Lung (tissue), 12 donors: ENCODE measurements around the gene GET3. TPM values are rescaled to one million over a fixed set of nuclear protein-coding genes. Genes with fewer than 3 reads are reported as not detected.

Experiments used
- ATAC-seq: fragments of 200-7000 bp; cut with Tn5 transposase; one replicate; pipeline ENCODE4 v1.9.1; 2020; ENCODE audit warnings: moderate number of reproducible peaks; ENCODE audit not compliant: insufficient read depth, low FRiP score
- DNase-seq, 3 donors: peaks; one replicate each; pipeline ENCODE4 v3.0.0-alpha.2; 2013 to 2017
- H3K27ac ChIP-seq, 2 donors: one replicate each; pipeline ENCODE4 v1.5.1; 2013; ENCODE audit warnings: mild to moderate bottlenecking in 2 of 2, moderate library complexity in 2 of 2, control low read depth in 1 of 2, inconsistent platforms in 1 of 2, low read depth in 1 of 2, low read length in 1 of 2
- H3K27me3 ChIP-seq, 3 donors: one replicate each; pipeline ENCODE4 v1.5.1; 2013; ENCODE audit warnings: low read length in 2 of 3; ENCODE audit not compliant: control insufficient read depth in 3 of 3, insufficient read depth in 3 of 3
- H3K36me3 ChIP-seq, 4 donors: one replicate each; pipeline ENCODE4 v1.5.1; 2013; ENCODE audit warnings: low read length in 4 of 4, mild to moderate bottlenecking in 1 of 4, moderate library complexity in 1 of 4; ENCODE audit not compliant: control insufficient read depth in 4 of 4, insufficient read depth in 4 of 4
- H3K4me1 ChIP-seq, 5 donors: one replicate each; pipeline ENCODE4 v1.5.1; 2013; ENCODE audit warnings: low read length in 5 of 5, mild to moderate bottlenecking in 2 of 5, moderate library complexity in 1 of 5; ENCODE audit not compliant: control insufficient read depth in 5 of 5, insufficient read depth in 5 of 5
- H3K4me3 ChIP-seq: one replicate; pipeline ENCODE4 v1.5.1; 2013; ENCODE audit warnings: mild to moderate bottlenecking, control low read depth, moderate library complexity
- H3K9ac ChIP-seq, 2 donors: one replicate each; pipeline ENCODE4 v1.5.1; 2013; ENCODE audit warnings: low read length in 2 of 2, control low read depth in 1 of 2; ENCODE audit not compliant: insufficient read depth in 1 of 2
- H3K9me3 ChIP-seq, 4 donors: one replicate each; pipeline ENCODE4 v1.5.1; 2013; ENCODE audit warnings: low read length in 3 of 4, mild to moderate bottlenecking in 1 of 4, moderate library complexity in 1 of 4; ENCODE audit not compliant: control insufficient read depth in 4 of 4, insufficient read depth in 3 of 4
- WGBS, 2 donors: extraction: QIAGEN DNeasy Blood & Tissue Kit; methylation state at CpG; one replicate each; pipeline ENCODE4 v1.1.7; 2013; 5-methylcytosine and 5-hydroxymethylcytosine counted together
- polyA plus RNA-seq, 2 donors: library from polyadenylated mRNA; stranded (reverse); fragments of 200-250 nt; gene quantifications; one replicate each; pipeline ENCODE4 v1.2.1, GENCODE V29; 2013
- total RNA-seq, 2 donors: library from RNA; depleted of rRNA in 1 of 2; stranded (reverse); fragments of >200 nt in 1 of 2; gene quantifications; one replicate each; pipeline ENCODE4 v1.2.1, GENCODE V29; 2014 to 2021
- TF ChIP-seq, protein P1 (sequence below): IDR thresholded peaks from 2 replicates; pipeline ENCODE4 v1.5.1; 2012; ENCODE audit warnings: mild to moderate bottlenecking; ENCODE audit errors: control extremely low read depth, extremely low read depth
- donor health status: control.
- donor health status: control.
- donor health status: Bipolar disorder and iron deficiency.
- donor health status: healthy.
- donor health status: DM: yes; HTN: yes; CAD: no.

The GET3 gene
- total and polyA plus RNA-seq, 4 donors, result 33.4 to 112 (median 76.9) TPM

DNA sequence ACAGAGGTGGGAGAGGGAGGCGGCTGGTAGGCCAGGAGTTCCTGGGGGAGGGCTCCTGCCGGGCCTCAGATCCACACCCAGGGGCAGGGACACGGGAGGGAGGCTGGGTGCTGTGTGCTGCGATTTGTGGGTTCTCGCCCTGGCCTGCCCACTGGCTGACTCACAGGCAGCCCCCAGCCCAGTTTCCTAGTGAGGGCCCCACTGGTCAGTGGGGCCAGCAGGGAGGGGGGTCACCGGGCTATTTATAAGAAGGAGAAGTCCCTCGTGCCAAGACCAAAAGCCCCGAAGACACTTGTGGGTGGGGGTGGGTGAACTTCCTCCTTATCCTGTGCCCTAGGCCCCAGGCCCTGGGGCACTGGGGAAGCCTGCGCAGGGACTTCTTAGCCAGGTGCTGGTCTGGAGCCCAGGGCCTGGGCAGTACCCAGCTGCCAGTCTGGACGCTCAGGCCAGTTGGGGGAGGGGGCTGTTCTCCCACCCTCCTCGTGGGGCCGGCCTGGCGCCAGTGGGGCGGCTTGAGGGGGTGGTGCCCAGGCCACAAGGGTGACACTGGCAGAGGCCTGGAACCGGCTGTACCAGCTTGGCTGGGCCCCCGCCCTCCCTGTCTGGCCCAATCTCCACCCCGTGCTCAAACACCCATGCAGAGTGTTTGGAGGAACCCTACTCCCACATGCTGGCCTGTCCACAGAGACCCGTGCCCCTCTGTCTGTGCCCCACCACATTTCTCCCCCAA lies 49.0 kb downstream of the GET3 start:
- Histone ChIP-seq H3K4me1 (peaks cover 0 to 86% (median 43%) of the 10 kb centered on the region in 5 donors), H3K36me3 (no peaks in the 10 kb centered on the region), H3K27ac (peak overlapping the region; percentile 34 to 87), H3K4me3 (no peak overlapping the region), H3K9ac (no peak overlapping the region), H3K27me3 (no peaks in the 10 kb centered on the region), H3K9me3 (no peaks in the 10 kb centered on the region)
- 10 to 22% methylated on average over 17 to 18 of the region's 18 CpGs for WGBS, 2 donors
- ATAC-seq (no peak), DNase-seq (peak; percentile 32 to 62 (median 37))
- TF ChIP-seq, protein P1, sequence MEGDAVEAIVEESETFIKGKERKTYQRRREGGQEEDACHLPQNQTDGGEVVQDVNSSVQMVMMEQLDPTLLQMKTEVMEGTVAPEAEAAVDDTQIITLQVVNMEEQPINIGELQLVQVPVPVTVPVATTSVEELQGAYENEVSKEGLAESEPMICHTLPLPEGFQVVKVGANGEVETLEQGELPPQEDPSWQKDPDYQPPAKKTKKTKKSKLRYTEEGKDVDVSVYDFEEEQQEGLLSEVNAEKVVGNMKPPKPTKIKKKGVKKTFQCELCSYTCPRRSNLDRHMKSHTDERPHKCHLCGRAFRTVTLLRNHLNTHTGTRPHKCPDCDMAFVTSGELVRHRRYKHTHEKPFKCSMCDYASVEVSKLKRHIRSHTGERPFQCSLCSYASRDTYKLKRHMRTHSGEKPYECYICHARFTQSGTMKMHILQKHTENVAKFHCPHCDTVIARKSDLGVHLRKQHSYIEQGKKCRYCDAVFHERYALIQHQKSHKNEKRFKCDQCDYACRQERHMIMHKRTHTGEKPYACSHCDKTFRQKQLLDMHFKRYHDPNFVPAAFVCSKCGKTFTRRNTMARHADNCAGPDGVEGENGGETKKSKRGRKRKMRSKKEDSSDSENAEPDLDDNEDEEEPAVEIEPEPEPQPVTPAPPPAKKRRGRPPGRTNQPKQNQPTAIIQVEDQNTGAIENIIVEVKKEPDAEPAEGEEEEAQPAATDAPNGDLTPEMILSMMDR, result no peak

DNA sequence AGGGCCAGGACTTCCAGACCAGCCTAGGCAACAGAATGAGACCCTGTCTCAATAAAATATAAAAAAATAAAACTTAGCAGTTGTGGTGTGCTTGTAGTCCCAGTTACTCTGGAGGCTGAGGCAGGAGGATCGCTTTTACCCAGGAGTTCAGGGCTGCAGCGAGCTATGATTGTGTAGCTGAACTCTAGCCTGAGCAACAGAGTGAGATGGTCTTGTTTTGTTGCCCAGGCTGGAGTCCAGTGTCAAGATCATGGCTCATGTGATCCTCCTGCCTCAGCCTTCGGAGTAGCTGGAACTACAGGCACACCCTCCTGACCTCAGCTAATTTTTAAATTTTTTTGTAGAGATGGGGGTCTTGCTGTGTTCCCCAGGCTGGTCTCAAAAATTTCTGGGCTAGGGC lies 49.7 kb downstream of the GET3 start:
- no peak for DNase-seq
- TF ChIP-seq, protein P1, result no peak
- H3K36me3 ChIP-seq, result no peaks in the 10 kb centered on the region
- ATAC-seq, result no peak
- no peaks in the 10 kb centered on the region for H3K9me3 ChIP-seq
- no peak overlapping the region for H3K4me3 ChIP-seq
- 73 to 82% methylated on average over 3 of the region's 3 CpGs for whole genome bisulfite sequencing, 2 donors
- no peaks in the 10 kb centered on the region for H3K27me3 ChIP-seq
- H3K4me1 ChIP-seq, result peaks cover 0 to 83% (median 43%) of the 10 kb centered on the region in 5 donors
- peak overlapping the region; percentile 34 to 87 for H3K27ac ChIP-seq
- H3K9ac ChIP-seq, result no peak overlapping the region

DNA sequence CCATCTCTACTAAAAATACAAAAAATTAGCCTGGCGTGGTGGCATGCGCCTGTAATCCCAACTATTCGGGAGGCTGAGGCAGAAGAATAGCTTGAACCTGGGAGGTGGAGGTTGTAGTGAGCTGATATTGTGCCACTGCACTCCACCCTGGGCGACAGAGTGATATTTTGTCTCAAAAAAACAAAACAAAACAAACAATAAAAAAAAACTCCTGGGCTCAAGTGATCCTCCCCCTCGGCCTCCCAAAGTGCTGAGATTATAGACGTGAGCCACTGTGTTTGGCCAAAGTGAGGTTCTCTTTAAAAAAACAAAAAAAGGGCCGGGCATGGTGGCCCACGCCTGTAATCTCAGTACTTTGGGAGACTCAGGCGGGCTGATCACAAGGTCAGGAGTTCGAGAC lies 50.2 kb downstream of the GET3 start:
- Histone ChIP-seq H3K9me3 (no peaks in the 10 kb centered on the region), H3K4me1 (peaks cover 0 to 83% (median 40%) of the 10 kb centered on the region in 5 donors), H3K27ac (peak overlapping the region in 1 of 2 donors; percentile 87), H3K4me3 (no peak overlapping the region), H3K36me3 (no peaks in the 10 kb centered on the region), H3K9ac (no peak overlapping the region), H3K27me3 (no peaks in the 10 kb centered on the region)
- 73 to 80% methylated on average over 10 of the region's 10 CpGs for WGBS, 2 donors
- no peak for ATAC-seq
- TF ChIP-seq, protein P1, result no peak
- no peak for DNase-seq
